Left renal pelvis (tissue), 4 donors: ENCODE measurements around the gene SUSD3. TPM values are rescaled to one million over a fixed set of nuclear protein-coding genes. Genes with fewer than 3 reads are reported as not detected.

Experiments used
- DNase-seq, 4 donors: peaks; one replicate each; pipeline ENCODE4 v3.0.0-alpha.2; 2013; ENCODE audit warnings: low read depth in 4 of 4, low spot score in 3 of 4
- polyA plus RNA-seq, 4 donors: library from polyadenylated mRNA; unstranded; fragments of 120-200 nt; gene quantifications; one replicate each; pipeline ENCODE4 v1.2.1, GENCODE V29; 2013; ENCODE audit not compliant: insufficient read length in 4 of 4

SUSD3 gene
- polyA plus RNA-seq, 4 donors, result 2.6 to 9.7 (median 7.4) TPM

- DNase-seq, result no peak
Observed at GRCh38 chr9:93121316-93122241, 63.1 kb downstream of the SUSD3 start.

DNA sequence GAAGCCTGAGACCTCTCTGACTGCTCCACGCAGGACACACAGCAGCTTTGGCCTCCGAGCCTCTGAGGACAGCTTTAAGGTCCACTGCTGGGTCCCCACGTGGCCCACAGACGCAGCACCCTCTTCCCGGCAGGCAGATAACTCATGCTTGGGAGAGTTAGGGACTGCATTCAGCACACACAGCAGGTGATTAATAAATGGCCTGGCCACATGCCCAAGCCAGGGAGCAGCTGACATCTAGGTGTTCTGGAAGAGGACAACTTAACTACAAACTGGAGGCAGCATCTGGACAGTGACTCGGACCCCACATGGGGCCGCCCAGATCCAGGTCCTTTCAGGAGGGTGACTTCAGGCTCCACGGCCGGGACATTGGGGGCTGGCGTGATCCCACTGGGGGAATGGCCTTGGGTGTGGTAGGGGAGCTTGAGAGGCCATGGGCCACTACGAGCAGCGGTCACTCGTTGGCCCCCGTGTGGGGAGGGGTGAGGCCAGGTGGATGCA lies 64.3 kb downstream of the SUSD3 start:
- no peak for DNase-seq

GRCh38 chr9:93123561-93124283 lies 65.2 kb downstream of the SUSD3 start:
- no peak for DNase-seq

DNA sequence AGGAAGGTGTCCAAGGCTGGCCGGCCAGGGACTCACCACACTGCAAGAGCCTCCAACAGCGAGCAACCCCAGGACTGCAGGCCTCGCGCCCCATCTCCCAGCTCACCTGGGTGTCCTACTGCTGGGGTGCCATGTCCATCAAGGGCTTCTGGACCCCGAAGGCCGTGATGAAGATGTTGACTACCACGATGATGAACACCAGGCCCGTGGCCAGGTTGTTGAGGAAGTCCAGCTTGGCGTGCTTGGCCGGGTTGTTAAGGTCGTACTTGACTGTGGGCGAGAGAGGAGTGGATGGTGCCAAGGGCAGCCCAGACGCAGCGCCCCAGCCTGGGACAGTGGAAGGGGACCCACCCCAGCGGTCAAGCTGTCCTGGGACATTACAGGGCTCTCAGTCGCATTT lies 66.3 kb downstream of the SUSD3 start:
- no peak for DNase-seq

DNA sequence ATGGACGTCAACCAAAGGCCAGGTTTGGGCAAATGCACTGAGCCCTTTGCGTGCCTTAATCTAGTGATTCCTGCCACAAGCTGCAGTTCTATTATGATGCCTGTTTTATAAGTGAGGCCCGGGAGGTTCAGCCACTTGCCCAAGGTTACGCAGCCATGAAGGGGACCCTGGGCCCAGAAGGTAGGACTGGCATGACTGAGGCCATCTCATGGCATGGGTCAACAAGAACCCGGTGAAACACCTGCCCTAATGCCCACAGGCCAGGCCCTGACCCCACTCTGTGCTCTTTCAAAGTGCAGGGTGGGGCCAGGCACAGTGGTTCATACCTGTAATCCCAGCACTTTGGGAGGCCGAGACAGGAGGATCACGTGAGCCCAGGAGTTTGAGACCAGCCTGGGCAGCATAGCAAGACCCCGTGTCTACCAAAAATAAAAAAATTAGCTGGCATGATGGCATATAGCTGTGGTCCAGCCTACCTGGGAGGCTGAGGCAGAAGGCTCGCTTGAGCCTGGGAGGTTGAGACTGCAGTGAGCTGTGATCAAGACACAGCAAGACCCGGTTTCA lies 66.9 kb downstream of the SUSD3 start:
- DNase-seq, result no peak

- no peak for DNase-seq
Observed at GRCh38 chr9:93126151-93126781, 67.8 kb downstream of the SUSD3 start.

DNA sequence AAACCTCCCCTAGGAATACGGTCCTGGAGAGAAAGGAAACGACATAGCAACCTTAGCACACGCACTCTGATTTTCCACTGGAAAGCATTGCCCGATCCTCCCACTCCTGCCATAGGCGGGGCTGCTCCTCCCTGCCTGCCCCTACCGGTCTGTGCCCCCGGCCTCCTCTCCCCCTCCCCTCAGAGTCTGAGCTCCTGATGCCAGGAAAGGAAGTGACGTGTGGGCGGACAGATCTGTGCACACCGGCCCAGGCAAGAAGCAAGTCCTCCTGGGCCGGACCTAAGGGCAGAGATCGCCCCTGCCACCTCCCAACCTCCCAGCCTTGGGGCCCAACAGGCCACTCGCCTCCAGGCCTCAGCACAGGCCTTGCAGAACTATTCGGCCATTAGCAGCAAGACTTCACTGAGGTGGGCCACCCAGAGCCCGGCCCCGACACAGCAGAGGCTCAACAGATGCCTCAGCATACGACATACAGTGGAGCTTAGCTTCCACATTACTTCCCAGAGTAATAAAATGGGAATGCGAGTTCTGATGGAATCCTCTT lies 68.4 kb downstream of the SUSD3 start:
- peak in 3 of 4 donors; percentile 36 to 55 (median 42) for DNase-seq

GRCh38 chr9:93127395-93127911 lies 69.0 kb downstream of the SUSD3 start:
- DNase-seq, result no peak

- no peak for DNase-seq
Observed at GRCh38 chr9:93128011-93128714, 69.7 kb downstream of the SUSD3 start.

DNA sequence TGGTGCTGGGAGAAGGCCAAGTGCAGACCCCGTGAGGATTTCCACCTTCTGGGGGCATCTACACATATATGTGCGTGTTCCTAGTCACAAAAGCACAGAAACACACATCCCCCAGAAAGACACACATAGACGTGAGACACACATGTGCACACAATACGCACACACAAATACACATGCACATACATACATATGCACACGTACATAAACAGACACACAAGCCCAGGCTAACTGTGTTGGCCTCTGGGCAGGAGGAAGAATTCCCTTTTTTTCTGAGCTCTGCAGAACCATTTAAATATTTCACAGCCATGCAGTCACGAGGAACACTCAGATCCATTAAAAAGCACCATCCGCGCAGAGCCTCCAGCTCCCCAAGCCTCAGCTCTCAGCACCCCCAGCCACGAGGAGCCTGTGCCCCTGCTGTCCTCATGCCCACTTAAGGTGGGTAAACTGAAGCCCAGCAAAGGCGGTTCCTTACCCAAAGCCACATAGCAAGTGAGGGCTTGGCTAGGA lies 70.3 kb downstream of the SUSD3 start:
- no peak for DNase-seq

GRCh38 chr9:93129286-93129685 lies 70.8 kb downstream of the SUSD3 start:
- DNase-seq, result no peak

- DNase-seq, result no peak
Observed at GRCh38 chr9:93129691-93130500, 71.4 kb downstream of the SUSD3 start.

- DNase-seq, result no peak
Observed at GRCh38 chr9:93130861-93131481, 72.5 kb downstream of the SUSD3 start.

- no peak for DNase-seq
Observed at GRCh38 chr9:93131599-93132286, 73.2 kb downstream of the SUSD3 start.

DNA sequence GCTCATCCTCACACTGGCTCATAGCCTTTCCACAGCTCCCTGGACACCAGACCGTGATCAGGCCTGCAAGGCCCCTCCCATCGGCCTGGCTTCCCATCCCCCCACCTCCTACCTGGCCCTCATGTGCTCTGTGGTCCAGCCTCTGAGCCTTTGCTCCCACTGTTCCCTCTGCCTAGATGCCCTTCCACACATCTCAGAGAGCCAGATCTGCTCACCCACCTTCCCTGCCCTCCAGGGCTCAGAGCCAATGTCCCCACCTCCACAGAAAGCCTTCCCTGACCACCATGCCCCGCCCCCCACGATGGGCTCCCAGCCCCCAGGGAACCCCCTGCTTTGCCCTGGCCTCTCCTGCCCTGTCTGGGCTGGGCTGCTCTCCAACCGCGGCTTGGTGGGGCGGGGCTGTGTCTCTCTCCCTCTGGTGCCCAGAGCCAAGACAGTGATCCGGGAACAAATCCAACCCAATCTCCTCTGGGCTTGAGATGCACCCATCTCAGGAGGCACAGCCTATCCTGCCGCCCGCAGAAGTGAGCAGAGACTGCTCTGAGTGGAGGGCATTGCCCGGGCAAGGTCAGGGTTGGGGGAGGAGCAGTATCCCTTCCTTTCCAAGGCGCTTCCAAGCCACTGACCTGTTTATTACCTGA lies 73.9 kb downstream of the SUSD3 start:
- DNase-seq, result no peak

DNA sequence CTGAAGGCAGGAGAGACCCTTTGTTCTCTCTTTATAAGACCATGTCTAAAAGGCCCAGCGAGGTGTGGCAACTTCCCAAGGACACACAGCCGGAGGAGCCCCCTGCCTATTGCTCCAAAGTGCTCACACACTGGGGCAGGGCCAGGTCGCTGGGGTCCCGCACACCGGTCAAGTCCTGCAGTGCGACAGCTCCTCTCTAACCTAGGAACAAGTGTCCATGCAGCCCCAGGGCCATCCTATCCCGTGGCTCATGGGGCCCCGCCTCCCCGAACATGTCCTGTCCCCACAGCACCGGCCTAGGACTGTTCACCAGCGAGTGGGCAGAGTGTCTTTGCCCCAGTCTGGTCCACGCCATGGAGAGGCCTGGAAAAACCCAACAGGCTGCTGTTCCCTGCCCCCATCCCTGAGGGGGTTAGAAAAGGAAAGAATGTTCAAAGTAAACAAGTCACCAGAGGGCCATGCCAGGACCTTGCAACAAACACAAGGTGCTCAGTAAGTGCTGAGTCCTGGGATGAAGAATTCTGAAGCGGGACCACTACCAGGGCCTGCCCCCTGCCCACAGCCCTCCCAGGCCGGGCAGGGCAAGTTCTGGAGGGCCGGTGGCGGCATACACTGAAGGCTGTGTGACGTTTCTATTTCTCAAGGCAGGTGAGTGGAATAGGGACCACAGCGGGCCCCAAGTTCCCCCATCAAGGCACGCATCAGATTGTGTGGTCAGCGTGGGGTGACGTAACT lies 74.6 kb downstream of the SUSD3 start:
- DNase-seq, result no peak

- DNase-seq, result no peak
Observed at GRCh38 chr9:93133681-93134014, 75.1 kb downstream of the SUSD3 start.
